SU-DHL-6 (cell line): ENCODE data around the gene SMAD5.

Source experiments
- EZH2phosphoT487 ChIP-seq: fragments of 200-600 bp; sonication (generic), shearing (Covaris generic); conservative IDR thresholded peaks from 2 replicates; pipeline ENCODE4 v1.6.1; 2018; ENCODE audit warnings: mild to moderate bottlenecking, antibody characterized with exemption, low read length, moderate library complexity, mixed read lengths
- TF ChIP-seq, protein P1 (sequence below): fragments of 200-600 bp; sonication (generic); IDR thresholded peaks from one replicate; pipeline ENCODE4 v1.5.1; 2017; ENCODE audit warnings: antibody characterized with exemption, mild to moderate bottlenecking, low read length, moderate library complexity; ENCODE audit not compliant: insufficient read depth, poor library complexity, severe bottlenecking

DNA sequence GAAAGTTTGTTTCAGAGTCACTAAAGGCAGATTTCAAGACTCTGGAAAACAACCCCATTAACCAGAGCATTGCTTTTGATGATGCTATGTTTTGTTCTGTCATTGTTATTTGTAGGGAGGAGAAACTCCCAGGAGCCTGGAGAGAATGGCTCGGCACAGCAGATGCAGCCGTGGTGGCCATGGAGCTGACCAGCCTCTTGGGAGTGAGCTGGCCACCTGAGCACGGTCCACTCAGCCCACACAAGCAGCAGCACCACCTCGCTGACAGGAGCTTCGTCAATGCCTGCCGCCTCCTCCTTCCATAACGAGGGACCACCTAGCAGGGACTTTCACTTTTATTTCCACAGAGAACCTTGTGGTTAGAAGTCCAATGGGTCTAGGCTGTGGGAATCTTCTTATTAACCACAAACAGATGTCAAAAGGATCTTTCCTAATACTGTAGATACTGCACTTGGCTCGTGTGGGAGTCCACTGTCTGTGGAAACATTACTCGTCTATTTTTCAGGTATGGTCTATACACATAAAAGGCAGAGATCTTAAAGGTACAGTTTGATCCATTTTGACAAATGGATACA lies 81.4 kb downstream of the SMAD5 start:
- TF ChIP-seq, protein P1, sequence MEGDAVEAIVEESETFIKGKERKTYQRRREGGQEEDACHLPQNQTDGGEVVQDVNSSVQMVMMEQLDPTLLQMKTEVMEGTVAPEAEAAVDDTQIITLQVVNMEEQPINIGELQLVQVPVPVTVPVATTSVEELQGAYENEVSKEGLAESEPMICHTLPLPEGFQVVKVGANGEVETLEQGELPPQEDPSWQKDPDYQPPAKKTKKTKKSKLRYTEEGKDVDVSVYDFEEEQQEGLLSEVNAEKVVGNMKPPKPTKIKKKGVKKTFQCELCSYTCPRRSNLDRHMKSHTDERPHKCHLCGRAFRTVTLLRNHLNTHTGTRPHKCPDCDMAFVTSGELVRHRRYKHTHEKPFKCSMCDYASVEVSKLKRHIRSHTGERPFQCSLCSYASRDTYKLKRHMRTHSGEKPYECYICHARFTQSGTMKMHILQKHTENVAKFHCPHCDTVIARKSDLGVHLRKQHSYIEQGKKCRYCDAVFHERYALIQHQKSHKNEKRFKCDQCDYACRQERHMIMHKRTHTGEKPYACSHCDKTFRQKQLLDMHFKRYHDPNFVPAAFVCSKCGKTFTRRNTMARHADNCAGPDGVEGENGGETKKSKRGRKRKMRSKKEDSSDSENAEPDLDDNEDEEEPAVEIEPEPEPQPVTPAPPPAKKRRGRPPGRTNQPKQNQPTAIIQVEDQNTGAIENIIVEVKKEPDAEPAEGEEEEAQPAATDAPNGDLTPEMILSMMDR = no peak
- TF ChIP-seq EZH2phosphoT487 = no peak
